IPS-18c (cell line): Measurements from ENCODE around the gene PRKAR2A.
"Not testable (repeated sequence)": the region's sequence is repeated elsewhere in the genome, so short reads cannot be mapped to it uniquely, and the experiment has no call there.

Experiments
- H3K4me3 ChIP-seq: 2 replicates; pipeline ENCODE4 v1.7.0; 2013; ENCODE audit warnings: low read depth, mild to moderate bottlenecking, low read length, moderate library complexity; ENCODE audit not compliant: insufficient read depth
- H3K9me3 ChIP-seq: one replicate; pipeline ENCODE4 v1.6.1; 2013; ENCODE audit warnings: mild to moderate bottlenecking, low read length, moderate library complexity; ENCODE audit not compliant: control insufficient read depth, insufficient read depth

PRKAR2A gene

DNA sequence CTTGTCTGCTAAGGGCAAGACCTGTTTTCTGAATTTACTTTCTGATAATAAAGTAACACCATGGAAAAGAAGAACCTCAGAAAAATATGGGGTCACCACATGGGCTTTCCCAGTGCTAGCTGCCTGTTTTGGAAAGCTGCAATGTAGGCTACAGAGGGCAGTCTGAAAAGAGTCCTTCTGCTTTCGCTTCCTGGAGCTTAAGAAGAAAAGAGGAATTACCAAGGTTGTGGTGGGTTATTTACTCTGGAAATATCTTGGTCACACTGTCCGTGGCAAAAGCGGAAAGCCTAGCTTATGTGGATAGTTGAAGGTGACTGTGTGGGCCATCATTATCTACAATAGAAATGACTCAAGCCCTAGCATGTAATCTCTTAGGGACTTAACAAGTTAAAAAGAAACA is 98.9 kb downstream of the PRKAR2A start:
- H3K9me3 ChIP-seq = peaks cover 3% of the 10 kb centered on the region
- no peak overlapping the region for H3K4me3 ChIP-seq

DNA sequence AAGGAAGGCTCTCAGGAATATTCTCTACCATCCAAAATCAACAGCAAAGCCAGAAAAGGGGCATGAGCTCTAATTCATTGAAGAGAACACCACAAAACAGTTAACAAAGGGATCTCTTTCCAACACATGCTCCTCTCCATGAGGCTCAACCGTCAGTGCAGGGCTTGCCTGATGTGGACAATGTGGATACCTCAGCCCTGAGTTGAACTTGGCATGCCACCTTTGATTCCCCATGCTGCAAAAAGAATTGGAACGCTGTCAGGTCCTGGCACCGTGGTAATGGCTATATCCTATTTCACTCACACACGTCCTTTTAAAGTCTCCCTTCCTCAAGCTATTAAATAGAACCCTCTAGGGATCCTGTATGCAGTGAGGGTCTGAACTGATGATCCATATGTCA is 100.0 kb downstream of the PRKAR2A start:
- peaks cover 3% of the 10 kb centered on the region for H3K9me3 ChIP-seq
- H3K4me3 ChIP-seq = no peak overlapping the region

DNA sequence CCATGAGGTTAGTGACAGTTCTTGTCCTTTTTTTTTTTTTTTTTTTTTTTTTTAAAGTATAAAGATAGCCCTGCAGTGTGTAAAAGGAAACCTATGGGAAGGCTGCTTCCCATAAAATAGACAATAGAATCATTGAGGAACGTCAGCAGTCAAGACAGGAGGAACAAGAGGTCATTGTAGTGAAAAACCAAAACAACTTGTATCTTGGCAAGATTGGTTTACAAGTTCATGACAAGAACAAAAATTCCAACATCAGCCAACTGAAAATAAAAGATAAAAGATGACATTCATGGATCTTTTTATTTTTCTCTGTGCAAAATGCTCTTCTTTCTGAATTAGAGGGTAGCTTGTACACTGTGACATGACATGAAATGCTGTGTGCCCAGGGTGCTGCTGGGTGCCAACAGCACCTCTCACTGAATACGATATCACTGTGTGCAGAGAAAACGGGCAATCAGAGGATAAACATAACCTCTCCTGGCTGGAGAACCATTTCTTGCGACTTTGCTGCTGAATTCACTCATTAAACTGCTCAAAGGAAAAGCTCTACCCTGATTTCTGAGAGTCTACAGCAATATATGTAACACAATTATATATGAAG is 100.6 kb downstream of the PRKAR2A start:
- no peak overlapping the region for H3K4me3 ChIP-seq
- peaks cover 3% of the 10 kb centered on the region for H3K9me3 ChIP-seq

DNA sequence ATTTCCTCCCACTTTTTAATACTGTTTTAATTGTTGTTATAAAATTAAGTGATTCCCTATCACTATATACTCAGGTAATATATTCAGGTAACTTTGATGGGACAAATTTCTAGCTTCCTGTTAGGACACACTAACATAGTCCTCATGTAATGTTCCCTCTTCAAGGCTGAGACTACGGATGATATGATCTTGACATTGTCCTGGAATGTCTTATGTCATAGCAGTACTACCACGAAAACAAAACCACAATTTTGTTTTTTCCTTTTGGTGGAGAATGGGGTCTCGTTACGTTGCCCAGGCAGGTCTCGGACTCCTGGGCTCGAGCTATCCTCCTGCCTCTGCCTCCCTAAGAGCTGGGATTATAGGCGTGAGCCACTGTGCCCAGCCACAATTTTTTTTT is 103.9 kb downstream of the PRKAR2A start:
- H3K9me3 ChIP-seq = peaks cover 6% of the 10 kb centered on the region
- H3K4me3 ChIP-seq = no peak overlapping the region

DNA sequence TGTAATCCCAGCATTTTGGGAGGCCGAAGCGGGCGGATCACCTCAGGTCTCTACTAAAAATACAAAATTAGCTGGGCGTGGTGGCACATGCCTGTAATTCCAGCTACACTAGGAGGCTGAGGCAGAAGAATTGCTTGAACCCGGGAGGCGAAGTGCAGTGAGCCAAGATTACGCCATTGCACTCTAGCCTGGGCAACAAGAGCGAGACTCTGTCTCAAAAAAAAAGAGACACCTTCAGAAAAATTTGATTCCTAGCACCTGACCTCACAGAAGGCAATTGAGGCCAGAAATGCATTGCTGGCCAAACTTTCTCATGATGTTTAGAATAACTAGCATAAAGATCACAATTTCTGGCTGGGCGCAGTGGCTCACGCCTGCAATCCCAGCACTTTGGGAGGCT is 106.4 kb downstream of the PRKAR2A start:
- H3K4me3 ChIP-seq = not testable (repeated sequence)

DNA sequence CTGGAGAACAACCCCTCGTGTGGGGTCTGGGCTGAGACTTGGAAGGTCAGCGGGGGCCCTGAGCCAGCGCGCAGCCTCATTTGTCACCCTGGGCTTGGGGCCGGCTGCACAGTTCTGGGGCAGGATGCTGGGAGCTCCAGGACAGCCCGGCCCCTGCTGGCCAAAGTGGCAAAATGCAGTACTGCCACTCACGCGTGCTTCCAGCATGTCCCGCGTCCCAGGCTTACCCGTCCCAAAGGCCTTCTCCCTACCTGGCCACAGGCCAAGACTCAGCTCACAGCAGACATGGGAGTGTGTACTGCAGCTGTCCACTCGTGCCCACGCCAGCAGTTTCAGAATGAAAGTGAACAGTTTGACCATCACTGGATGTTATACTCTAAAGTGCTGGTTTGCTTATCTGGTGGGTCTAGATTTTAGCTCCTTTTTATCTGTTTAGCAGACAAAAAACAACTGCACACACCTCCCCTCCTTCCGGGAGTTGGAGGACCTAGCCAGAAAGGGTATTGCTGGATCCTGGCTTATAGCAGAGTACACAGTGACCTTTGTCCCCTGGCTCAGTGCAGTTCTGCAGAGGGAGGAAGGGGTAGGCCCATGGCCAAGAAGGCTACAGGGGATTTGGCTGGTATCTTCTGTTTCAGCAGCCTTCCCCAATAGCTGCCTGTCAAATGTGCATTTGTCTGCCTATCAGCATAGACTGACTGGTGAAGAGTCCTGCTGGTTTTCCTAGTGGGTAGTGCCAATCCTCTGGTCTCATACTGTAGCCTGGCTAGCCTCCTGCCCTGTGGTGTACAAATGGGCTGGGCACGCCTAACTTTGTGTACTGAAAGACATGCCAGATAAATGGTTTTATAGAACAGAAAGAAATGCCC is 107.5 kb downstream of the PRKAR2A start:
- Histone ChIP-seq H3K9me3 (peaks cover 3% of the 10 kb centered on the region), H3K4me3 (no peak overlapping the region)

More for the DNA sequence above, 106.4 kb downstream of the PRKAR2A start:
- not testable (repeated sequence) for H3K9me3 ChIP-seq

DNA sequence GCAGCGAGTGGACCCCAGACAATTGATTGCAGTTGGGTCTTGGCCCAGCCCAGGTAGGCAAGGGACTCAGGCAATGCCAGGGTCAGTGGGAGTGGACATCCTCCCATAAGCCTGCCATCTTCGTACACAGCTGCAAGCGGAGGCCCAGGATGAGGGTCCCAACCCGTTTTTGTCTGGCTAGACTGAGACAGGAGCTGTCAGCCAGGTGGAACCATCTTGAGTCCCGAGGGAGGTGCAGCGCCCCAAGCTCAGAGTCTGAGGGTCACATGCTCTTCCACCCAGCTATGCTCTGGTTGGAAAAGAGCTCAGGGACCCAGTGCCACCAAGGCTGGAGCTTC is 108.1 kb downstream of the PRKAR2A start:
- no peak overlapping the region for H3K4me3 ChIP-seq

DNA sequence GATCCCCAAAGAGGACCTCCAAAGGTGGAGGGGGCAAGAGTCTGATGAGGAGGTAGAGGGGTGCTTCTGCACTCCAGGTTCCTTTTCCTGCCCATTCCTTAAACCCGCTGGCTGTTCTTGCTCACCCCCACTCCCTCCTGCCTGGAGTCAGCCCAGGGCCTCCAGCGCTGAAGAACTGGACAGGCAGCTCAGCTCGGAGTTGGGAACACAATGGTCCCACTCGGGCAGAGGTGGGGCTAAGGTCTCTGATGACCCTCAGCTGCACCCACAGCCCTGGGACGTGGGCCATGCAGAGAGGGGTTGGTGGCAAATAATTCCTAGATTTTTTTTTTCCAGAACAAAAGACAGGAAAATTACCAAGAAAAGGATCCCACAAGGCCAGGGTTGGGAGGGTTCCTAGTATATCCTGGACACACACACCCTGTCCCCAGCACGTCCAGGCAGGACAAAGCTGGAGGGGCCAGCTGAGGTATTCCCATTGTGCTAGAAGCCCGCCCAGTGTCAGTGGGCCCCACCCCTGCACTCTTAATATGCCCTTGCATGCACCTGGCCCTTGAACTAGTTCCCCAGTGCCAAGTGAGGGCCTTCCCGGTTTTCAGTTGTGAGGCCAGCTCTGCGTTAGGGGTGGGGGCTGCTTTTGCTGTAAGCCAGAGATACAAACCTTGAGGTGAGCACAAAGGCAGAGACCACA is 108.6 kb downstream of the PRKAR2A start:
- peaks cover 3% of the 10 kb centered on the region for H3K9me3 ChIP-seq
- no peak overlapping the region for H3K4me3 ChIP-seq

More for the DNA sequence above, 108.1 kb downstream of the PRKAR2A start:
- H3K9me3 ChIP-seq = peaks cover 3% of the 10 kb centered on the region

DNA sequence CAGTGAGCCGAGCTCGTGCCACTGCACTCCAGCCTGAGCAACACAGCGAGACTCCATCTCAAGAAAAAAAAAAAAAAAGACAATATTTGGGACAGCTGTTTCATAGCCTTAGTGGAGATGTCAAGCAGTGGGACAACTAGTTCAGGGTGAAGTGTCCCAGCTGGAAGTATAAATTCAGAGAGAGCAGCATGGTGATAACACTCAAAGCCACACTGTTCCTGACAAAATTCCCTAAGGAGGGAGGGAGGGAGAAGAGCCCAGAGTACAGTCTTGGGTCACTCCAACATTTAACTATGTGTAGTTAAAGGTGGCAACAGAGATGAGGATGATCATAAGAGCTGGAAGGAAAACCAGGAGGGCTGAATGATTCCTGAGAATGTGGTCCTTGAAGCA is 109.5 kb downstream of the PRKAR2A start:
- H3K9me3 ChIP-seq = peaks cover 3% of the 10 kb centered on the region

DNA sequence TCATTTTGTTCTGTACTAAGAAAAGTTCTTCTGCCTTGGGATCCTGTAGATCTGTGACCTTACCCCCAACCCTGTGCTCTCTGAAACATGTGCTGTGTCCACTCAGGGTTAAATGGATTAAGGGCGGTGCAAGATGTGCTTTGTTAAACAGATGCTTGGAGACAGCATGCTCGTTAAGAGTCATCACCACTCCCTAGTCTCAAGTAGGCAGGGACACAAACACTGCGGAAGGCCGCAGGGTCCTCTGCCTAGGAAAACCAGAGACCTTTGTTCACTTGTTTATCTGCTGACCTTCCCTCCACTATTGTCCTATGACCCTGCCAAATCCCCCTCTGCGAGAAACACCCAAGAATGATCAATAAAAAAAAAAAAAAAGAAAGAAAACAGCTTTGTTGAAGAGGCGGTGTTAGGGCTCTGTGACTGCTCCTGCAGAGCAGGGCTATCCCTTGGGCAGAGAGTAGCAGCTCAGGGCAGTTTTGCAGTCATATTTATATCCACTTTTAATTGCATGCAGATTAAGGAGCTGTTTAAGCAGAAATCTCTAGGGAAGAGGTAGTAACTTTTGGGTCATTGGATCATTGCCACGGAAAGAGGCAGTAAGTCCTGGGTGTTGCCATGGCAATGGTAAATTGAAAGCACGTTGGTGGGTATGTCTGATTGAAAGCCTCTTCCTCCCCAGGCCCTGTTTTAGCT is 112.5 kb downstream of the PRKAR2A start:
- not testable (repeated sequence) for H3K4me3 ChIP-seq, H3K9me3 ChIP-seq

More for the DNA sequence above, 109.5 kb downstream of the PRKAR2A start:
- H3K4me3 ChIP-seq = no peak overlapping the region

DNA sequence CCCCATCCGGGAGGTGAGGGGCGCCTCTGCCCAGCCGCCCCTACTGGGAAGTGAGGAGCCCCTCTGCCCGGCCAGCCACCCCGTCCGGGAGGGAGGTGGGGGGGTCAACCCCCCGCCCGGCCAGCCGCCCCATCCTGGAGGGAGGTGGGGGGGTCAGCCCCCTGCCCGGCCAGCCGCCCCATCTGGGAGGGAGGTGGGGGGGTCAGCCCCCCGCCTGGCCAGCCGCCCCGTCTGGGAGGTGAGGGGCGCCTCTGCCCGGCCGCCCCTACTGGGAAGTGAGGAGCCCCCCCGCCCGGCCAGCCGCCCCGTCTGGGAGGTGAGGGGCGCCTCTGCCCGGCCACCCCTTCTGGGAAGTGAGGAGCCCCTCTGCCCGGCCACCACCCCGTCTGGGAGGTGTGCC is 113.1 kb downstream of the PRKAR2A start:
- H3K4me3 ChIP-seq, H3K9me3 ChIP-seq: not testable (repeated sequence)

DNA sequence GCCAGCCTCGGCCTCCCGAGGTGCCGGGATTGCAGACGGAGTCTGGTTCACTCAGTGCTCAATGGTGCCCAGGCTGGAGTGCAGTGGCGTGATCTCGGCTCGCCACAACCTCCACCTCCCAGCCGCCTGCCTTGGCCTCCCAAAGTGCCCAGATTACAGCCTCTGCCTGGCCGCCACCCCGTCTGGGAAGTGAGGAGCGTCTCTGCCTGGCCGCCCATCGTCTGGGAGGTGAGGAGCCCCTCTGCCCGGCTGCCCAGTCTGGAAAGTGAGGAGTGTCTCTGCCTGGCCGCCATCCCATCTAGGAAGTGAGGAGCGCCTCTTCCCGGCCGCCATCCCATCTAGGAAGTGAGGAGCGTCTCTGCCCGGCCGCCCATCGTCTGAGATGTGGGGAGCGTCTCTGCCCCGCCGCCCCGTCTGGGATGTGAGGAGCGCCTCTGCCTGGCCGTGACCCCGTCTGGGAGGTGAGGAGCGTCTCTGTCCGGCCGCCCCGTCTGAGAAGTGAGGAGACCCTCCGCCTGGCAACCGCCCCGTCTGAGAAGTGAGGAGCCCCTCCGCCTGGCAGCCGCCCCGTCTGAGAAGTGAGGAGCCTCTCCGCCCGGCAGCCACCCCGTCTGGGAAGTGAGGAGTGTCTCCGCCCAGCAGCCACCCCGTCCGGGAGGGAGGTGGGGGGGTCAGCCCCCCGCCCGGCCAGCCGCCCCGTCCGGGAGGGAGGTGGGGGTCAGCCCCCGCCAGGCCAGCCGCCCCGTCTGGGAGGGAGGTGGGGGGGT is 113.7 kb downstream of the PRKAR2A start:
- H3K9me3 ChIP-seq, H3K4me3 ChIP-seq: not testable (repeated sequence)

DNA sequence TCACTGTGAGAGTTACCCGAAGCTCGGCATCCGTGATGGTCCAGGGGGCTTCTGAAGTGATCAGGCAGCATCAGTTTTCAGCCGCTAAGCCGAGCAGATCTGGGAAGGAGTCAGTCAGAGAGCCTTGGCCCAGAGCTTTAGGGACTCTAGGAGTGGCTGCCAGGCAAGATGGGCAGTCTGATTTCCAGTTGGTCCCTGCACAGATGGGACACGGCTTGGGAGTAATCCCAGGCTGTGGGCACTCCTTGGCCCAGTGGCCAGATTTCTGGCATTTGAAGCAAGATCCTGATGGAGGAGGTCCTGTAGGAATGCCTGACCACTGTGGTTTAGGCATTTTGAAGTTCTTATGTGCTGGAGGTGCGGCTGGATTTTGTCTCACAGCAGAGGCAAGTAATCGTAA is 120.2 kb downstream of the PRKAR2A start:
- H3K9me3 ChIP-seq = no peaks in the 10 kb centered on the region
- no peak overlapping the region for H3K4me3 ChIP-seq

DNA sequence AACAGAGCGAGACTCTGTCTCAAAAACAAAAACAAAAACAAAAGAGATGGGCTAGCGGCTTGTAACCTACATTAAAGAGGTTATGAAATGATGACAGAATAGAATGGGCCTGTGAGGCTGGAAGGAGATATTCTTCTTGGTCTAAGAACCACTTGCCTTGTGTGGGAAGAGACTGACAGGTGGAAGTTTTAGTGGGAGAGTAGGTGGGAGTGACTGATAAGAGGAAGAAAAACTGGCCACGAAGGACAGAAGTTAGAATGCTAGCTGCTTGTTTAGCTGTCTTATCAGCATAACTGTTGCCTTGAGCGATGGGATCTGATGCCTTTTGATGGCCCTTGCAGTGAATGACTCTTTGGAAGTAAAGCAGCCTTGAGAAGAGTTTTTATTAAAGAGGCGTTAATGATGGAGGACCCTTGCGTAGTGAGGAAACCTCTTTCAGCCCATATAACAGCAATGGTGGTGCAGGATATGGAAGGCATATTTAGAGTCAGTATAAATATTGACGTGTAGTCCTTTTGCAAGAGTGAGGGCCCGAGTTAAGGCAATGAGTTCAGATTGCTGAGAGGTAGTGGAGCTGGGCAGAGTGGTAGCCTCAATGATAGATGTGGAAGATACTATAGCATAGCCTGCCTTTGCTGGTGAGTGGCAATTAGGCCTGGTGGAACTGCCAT is 122.4 kb downstream of the PRKAR2A start:
- not testable (repeated sequence) for H3K4me3 ChIP-seq

DNA sequence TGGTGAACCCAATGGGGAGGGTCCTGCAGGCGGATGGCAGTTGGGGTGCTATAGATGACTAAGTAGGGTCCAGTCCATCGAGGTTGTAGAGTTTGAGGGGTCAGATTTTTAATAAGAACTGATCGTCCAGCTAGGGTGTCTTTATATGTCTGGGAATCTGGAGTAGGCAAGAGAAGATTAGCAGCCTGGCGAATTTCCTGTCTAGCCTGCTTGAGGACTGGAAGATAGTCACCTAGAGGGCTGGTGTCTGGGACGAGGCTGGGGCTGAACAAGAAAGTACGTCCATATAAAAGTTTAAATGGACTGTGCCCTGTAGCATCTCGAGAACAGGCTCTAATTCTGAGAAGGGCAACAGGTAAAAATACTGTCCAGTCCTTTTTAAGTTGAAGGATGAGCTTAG is 123.9 kb downstream of the PRKAR2A start:
- Histone ChIP-seq H3K9me3 (no peaks in the 10 kb centered on the region), H3K4me3 (no peak overlapping the region)

More for the DNA sequence above, 122.4 kb downstream of the PRKAR2A start:
- not testable (repeated sequence) for H3K9me3 ChIP-seq

DNA sequence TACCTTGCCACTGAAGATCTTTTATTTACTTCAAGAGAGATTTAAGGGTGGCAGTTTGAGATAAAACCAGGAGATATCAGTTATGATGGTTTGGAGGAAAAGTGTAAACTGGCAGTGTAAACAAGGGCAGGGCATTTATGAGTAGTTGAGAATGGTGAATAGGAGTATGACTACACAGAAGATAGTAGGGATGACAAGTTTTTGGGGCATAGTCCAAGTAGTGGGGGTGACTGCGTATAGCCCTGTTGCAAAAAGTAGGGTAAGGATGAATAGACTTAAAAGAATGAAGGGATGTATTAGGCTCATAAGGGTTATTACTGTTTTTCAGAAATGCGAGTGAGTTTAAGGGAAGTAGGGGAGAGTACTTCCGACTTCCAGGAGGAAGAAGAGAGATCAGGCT is 124.4 kb downstream of the PRKAR2A start:
- not testable (repeated sequence) for H3K4me3 ChIP-seq

More for the DNA sequence above, 124.4 kb downstream of the PRKAR2A start:
- not testable (repeated sequence) for H3K9me3 ChIP-seq
